A673 (cell line): ENCODE results near the gene HIVEP1.

Experiments
- EZH2 ChIP-seq: fragments of 200-600 bp; sonication (generic); IDR thresholded peaks from 2 replicates; pipeline ENCODE4 v1.6.1; 2017; ENCODE audit warnings: borderline replicate concordance, low read depth, mild to moderate bottlenecking, mixed read lengths, antibody characterized with exemption, low read length; ENCODE audit not compliant: poor library complexity, severe bottlenecking
- TF ChIP-seq, protein P1 (sequence below): fragments of 300-800, 200-600 bp; sonication (generic); conservative IDR thresholded peaks from 2 replicates; pipeline ENCODE4 v1.5.1; 2017; ENCODE audit warnings: low read depth, mild to moderate bottlenecking, antibody characterized with exemption, low read length, moderate library complexity, mixed read lengths

DNA sequence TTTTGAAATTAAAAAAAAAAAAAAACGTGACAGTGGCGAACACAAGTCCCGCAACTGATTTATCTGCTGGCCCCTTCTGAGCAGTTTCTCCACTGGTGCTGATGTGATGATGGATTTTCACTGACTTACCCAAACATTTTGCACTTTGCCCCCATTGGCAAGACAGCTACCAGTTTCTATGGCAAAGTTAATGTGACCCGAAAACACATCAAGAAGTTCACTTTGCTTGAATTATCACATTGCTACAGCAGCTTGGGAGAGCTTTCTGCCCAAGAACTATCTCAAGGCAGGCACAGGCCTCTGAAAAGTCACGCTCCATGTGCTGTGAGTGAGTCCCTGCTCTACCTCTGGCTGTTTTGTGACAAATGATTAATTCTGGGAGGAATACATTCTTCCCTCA, 150.1 kb downstream of the HIVEP1 start:
- TF ChIP-seq, protein P1, sequence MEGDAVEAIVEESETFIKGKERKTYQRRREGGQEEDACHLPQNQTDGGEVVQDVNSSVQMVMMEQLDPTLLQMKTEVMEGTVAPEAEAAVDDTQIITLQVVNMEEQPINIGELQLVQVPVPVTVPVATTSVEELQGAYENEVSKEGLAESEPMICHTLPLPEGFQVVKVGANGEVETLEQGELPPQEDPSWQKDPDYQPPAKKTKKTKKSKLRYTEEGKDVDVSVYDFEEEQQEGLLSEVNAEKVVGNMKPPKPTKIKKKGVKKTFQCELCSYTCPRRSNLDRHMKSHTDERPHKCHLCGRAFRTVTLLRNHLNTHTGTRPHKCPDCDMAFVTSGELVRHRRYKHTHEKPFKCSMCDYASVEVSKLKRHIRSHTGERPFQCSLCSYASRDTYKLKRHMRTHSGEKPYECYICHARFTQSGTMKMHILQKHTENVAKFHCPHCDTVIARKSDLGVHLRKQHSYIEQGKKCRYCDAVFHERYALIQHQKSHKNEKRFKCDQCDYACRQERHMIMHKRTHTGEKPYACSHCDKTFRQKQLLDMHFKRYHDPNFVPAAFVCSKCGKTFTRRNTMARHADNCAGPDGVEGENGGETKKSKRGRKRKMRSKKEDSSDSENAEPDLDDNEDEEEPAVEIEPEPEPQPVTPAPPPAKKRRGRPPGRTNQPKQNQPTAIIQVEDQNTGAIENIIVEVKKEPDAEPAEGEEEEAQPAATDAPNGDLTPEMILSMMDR: no peak
- TF ChIP-seq EZH2: no peak
